ENCODE results near the gene NKD2.

Gene NKD2

DNA sequence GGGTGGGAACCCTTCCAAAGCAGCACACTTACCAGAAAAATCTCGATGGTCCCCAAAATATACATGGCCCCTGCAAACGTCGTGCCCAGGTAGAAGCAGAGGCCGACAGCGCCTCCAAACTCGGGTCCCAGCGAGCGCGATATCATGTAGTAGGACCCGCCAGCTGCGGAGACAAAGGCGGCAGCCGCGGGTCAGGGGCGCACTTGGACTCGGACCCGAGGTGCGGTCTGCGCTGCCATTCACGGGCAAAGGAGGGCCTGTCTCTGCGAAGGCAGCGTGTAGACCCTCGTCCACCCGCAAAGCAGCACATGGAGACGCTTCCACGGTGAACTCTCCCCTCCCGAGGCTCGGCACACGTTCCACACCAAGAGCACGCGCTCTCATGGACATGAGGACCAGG is 78.3 kb downstream of the NKD2 start:
- no peak overlapping the region for H3K27ac ChIP-seq
- TF ChIP-seq, protein P1, sequence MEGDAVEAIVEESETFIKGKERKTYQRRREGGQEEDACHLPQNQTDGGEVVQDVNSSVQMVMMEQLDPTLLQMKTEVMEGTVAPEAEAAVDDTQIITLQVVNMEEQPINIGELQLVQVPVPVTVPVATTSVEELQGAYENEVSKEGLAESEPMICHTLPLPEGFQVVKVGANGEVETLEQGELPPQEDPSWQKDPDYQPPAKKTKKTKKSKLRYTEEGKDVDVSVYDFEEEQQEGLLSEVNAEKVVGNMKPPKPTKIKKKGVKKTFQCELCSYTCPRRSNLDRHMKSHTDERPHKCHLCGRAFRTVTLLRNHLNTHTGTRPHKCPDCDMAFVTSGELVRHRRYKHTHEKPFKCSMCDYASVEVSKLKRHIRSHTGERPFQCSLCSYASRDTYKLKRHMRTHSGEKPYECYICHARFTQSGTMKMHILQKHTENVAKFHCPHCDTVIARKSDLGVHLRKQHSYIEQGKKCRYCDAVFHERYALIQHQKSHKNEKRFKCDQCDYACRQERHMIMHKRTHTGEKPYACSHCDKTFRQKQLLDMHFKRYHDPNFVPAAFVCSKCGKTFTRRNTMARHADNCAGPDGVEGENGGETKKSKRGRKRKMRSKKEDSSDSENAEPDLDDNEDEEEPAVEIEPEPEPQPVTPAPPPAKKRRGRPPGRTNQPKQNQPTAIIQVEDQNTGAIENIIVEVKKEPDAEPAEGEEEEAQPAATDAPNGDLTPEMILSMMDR (IDR thresholded peaks at IDR 0.05), result no peak
- TF ChIP-seq ZFX (IDR thresholded peaks at IDR 0.05; ENCODE audit: borderline replicate concordance), result no peak

DNA sequence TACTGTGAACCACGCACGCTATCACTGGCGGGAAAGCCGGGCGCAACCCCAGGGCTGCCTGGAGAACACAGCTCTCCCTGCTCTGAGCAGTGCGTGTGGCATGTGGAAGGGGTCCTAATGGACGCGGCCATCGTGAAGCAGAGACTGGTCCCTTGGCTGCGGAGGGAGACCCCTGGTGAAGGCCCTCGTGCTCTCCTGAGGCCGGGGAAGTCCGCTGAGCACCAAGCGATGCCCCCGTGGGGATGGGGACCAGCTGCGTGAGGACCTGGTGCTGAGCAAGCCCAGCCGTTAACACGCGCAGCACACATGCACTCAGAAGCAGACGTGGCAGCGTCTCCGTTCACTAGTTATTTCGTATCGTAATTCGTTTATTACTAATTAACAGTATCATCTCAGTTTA is 78.8 kb downstream of the NKD2 start:
- TF ChIP-seq, protein P1 (IDR thresholded peaks at IDR 0.05), result no peak
- no peak for TF ChIP-seq ZFX (IDR thresholded peaks at IDR 0.05; ENCODE audit: borderline replicate concordance)
- H3K27ac ChIP-seq, result no peak overlapping the region

DNA sequence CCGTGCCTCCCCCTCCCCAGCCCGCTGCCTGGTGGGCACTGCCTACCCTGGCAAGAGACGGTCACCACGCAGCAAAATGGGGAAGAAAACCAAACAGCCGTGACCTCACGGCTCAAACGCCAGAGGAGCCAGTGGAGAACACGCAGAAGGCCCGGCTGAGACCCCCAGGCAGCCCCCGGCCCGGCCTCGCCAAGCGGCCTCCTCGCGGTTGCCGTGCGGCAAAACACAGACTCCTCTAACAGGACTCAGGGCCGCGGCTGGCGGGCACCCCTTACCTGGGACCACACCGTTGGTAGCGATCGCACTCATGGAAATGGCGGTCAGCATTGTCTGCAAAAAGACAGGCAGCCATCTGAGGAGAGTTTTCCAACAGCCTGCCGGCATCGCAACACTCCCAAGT is 79.4 kb downstream of the NKD2 start:
- no peak for TF ChIP-seq ZFX (IDR thresholded peaks at IDR 0.05; ENCODE audit: borderline replicate concordance)
- TF ChIP-seq, protein P1 (IDR thresholded peaks at IDR 0.05), result no peak
- no peak overlapping the region for H3K27ac ChIP-seq
